Astrocyte (in vitro differentiated cells and primary cell): ENCODE results near the gene ACOT11.

ENCODE experiments used
- EZH2 ChIP-seq: IDR thresholded peaks from 2 replicates; pipeline ENCODE4 v1.6.1; 2012; ENCODE audit warnings: mild to moderate bottlenecking, low read length, inconsistent platforms; ENCODE audit not compliant: insufficient read depth
- TF ChIP-seq, protein P1 (sequence below): IDR thresholded peaks from 2 replicates; pipeline ENCODE4 v1.5.1; 2011; ENCODE audit warnings: low read depth, mild to moderate bottlenecking, inconsistent platforms, low read length, moderate library complexity; ENCODE audit not compliant: insufficient read depth

DNA sequence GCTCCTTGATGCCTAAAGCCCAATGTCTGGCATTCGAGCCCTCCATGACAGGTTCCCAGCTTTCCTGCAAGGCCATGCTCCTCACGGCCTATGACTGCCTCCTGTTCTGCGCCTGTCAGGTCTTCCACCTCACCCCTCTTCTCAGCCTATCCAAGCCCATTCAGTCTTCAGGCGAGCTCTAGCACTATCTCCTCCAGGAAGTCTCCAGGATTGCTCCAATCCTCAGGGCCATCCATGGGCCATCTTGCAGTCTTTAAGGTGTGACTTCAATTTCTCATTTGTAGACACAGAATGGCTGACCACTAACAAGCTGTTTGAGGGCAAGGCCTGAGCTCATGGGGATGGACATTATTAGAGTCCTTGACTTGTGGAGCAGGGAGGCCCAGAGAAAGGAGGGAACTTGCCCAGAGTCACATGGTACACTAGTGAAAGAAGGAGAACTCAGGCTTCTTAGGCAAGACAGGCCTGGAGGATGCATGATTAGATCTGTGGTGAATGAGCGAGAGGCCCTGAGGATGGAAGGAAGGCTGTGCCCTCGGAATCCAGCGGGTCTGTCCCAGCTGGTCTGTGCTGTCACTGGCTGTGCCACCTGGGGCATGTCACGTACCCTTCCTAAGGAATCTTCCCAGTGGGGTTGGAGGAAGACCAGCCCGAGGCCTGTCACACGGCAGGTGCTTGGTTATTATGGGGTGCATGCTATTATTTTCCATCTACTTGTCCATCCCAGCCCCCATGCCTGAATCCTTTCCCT lies 1.2 kb upstream of the ACOT11 start:
- no peak for TF ChIP-seq EZH2
- TF ChIP-seq, protein P1, sequence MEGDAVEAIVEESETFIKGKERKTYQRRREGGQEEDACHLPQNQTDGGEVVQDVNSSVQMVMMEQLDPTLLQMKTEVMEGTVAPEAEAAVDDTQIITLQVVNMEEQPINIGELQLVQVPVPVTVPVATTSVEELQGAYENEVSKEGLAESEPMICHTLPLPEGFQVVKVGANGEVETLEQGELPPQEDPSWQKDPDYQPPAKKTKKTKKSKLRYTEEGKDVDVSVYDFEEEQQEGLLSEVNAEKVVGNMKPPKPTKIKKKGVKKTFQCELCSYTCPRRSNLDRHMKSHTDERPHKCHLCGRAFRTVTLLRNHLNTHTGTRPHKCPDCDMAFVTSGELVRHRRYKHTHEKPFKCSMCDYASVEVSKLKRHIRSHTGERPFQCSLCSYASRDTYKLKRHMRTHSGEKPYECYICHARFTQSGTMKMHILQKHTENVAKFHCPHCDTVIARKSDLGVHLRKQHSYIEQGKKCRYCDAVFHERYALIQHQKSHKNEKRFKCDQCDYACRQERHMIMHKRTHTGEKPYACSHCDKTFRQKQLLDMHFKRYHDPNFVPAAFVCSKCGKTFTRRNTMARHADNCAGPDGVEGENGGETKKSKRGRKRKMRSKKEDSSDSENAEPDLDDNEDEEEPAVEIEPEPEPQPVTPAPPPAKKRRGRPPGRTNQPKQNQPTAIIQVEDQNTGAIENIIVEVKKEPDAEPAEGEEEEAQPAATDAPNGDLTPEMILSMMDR = no peak
